Activated CD4-positive, alpha-beta T cell treated with anti-CD3 and anti-CD28 coated beads for 24 hours (primary cell): ENCODE data around the gene F7.
"Not testable (repeated sequence)": the region's sequence is repeated elsewhere in the genome, so short reads cannot be mapped to it uniquely, and the experiment has no call there.

Experiments used
- DNase-seq, 2 donors: peaks; one replicate each; pipeline ENCODE4 v3.0.0-alpha.2; 2020; ENCODE audit warnings: low read depth in 2 of 2

Gene F7

GRCh38 chr13:113105032-113105920, at the start of gene F7:
TSS of gene F7 (plus strand) at chr13:113105791. CDS start at chr13:113105842, 51 bp downstream.
- DNase-seq, result no peak

GRCh38 chr13:113057084-113057483, 48.5 kb upstream of the F7 start:
- DNase-seq, result no peak

DNA sequence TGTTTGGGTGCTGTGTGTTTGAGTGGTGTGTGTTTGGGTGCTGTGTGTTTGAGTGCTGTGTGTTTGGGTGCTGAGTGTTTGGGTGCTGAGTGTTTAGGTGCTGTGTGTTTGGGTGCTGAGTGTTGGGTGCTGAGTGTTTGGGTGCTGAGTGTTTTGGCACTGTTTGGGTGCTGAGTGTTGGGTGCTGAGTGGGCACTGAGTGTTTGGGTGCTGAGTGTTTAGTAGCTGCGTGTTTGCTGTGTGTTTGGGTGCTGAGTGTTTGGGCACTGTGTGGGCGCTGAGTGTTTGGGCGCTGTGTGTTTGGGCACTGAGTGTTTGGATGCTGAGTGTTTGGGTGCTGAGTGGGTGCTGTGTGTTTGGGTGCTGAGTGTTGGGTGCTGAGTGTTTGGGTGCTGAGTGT, 48.0 kb upstream of the F7 start:
- not testable (repeated sequence) for DNase-seq

DNA sequence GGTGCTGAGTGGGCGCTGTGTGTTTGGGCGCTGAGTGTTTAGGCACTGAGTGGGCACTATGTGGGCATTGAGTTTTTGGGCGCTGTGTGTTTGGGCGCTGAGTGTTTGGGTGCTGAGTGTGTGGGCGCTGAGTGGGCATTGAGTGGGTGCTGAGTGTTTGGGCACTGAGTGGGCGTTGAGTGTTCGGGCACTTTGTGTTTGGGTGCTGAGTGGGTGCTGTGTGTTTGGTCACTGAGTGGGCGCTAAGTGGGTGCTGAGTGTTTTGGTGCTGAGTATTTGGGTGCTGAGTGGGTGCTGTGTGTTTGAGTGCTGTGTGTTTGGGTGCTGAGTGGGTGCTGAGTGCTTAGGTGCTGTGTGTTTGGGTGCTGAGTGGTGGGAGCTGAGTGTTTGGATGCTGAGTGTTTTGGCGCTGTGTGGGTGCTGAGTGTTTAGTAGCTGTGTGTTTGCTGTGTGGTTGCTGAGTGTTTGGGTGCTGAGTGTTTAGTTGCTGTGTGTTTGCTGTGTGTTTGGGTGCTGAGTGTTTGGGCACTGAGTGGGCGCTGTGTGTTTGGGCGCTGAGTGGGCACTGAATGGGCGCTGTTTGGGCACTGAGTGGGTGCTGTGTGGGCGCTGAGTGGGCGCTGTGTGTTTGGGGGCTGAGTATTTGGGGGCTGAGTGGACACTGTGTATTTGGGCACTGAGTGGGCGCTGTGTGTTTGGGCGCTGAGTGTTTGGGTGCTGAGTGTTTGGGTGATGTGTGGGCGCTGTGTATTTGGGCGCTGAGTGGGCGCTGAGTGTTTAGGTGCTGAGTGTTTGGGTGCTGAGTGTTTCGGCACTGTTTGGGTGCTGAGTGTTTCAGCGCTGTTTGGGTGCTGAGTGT, 47.2 kb upstream of the F7 start:
- no peak for DNase-seq

GRCh38 chr13:113058988-113059850, 46.4 kb upstream of the F7 start:
- no peak for DNase-seq

GRCh38 chr13:113059891-113060290, 45.7 kb upstream of the F7 start:
- no peak for DNase-seq

- DNase-seq, result no peak
Observed at GRCh38 chr13:113060557-113061270, 44.9 kb upstream of the F7 start.

- DNase-seq, result no peak
Observed at GRCh38 chr13:113061271-113061625, 44.3 kb upstream of the F7 start.

GRCh38 chr13:113061796-113062425, 43.7 kb upstream of the F7 start:
- DNase-seq, result no peak

GRCh38 chr13:113062691-113063090, 42.9 kb upstream of the F7 start:
- no peak for DNase-seq

DNA sequence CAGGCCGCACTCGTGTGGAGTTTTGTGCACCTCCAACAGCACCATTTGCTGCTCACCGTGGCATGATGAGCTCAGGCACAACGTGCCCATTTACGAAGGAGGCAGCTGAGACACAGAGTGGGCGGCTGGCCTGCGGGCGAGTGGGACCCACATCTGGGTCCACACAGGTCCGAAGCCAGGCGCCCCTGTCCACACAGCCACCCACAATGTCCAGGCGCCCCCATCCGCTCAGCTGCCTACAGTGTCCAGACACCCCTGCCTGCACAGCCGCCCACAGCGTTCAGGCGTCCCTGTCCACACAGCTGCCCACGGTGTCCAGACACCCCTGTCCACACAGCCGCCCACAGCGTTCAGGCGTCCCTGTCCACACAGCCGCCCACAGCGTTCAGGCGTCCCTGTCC, 42.5 kb upstream of the F7 start:
- no peak for DNase-seq

- DNase-seq, result no peak
Observed at GRCh38 chr13:113064000-113064533, 41.5 kb upstream of the F7 start.

GRCh38 chr13:113064534-113065405, 40.8 kb upstream of the F7 start:
- DNase-seq, result no peak

DNA sequence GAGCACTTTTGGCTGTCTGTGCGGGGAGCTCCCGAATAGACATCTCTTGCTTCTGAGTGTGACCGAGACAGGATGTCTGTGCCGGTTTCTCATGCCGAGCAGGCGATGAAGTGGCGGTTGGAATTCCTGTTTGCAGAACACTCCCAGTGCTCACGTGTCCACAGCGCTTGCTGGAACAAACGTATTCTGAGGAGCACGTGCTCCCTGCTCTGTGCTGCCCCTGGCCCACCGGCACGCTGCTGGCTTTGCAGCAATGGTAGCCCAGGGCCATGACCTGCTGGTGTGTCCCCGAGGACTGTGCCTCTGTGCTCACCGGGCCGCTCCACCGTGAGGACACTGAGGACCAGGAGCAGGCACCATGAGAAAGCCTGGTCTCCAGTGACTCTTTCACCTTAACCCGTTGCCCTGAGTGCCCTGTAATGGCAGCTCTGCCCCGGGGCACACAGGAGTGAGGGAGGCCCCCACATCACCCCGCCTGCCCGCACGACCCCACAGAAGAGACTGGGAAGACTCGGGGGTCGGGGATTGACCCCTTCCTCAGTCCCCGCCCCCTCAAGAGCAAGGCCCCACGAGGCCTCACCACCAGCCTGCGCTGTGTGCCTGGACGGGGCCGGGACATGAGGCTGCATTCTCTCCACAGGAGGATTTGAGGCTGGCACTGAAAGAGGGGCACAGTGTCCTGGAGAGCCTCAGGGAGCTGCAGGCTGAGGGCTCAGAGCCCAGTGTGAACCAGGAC, 40.0 kb upstream of the F7 start:
- no peak for DNase-seq

DNA sequence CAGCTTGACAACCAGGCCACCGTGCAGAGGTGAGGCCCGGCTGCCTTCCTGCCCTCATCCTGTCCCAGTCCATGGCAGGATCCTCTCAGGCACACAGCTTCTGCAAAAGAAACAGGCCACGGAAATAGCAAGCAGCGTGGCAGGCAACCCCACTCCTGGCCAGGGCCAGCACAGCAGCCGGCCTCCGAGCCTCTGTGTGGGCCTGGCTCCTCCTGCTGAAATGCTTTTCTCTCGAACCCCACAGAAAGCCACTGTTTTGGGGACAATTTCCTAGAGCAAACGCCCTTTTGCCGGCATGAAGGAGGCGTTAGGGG, 39.5 kb upstream of the F7 start:
- DNase-seq, result no peak

GRCh38 chr13:113066746-113067145, 38.8 kb upstream of the F7 start:
- no peak for DNase-seq

- DNase-seq, result no peak
Observed at GRCh38 chr13:113069861-113070805, 35.5 kb upstream of the F7 start.

DNA sequence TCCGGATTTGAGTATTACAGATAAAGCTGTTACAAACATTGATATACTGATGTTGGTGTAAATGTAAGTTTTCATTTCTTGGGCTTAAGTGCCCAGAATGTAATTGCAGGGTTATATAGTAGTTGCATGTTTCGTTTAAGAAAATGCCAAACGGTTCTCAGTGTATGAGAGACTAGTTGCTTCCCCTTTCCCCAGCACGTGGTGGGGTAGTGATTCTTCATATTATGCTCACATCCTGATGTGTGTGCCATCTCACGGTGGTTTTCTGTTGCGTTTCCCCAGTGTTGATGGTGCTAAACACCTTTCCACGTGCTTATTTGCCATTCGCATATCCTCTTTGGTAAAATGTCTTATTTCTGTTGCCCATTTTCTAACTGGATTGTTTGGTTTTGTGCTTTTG, 34.7 kb upstream of the F7 start:
- DNase-seq, result no peak
